CD4-positive, alpha-beta memory T cell (primary cell): Measurements from ENCODE around the gene HBM. TPM values are rescaled to one million over a fixed set of nuclear protein-coding genes. Genes with fewer than 3 reads are reported as not detected.
"Not testable (repeated sequence)": the region's sequence is repeated elsewhere in the genome, so short reads cannot be mapped to it uniquely, and the experiment has no call there.

Source experiments
- CTCF ChIA-PET: fragments of 350-600 bp; sonication (Branson Sonifier 250); formaldehyde crosslinking; loops from one replicate; lab custom pipeline; 2021; ENCODE audit warnings: inconsistent platforms; ENCODE audit not compliant: partially characterized antibody; lab: Charles Lee
- POLR2A ChIA-PET: fragments of 350-600 bp; sonication (Branson Sonifier 250); formaldehyde crosslinking; loops from one replicate; lab custom pipeline; 2021; ENCODE audit not compliant: partially characterized antibody; lab: Charles Lee
- DNase-seq, 5 donors: peaks; one replicate each; pipeline versions ENCODE4 v3.0.0 to v3.0.0-alpha.2; 2020 to 2022; ENCODE audit warnings: mixed read lengths in 1 of 5
- H3K27ac ChIP-seq: one replicate; pipeline ENCODE4 v1.7.0; 2013; ENCODE audit warnings: low read depth, low read length
- H3K27me3 ChIP-seq: 2 replicates; pipeline ENCODE4 v1.7.0; 2013; ENCODE audit warnings: mild to moderate bottlenecking, low read length, moderate library complexity; ENCODE audit not compliant: insufficient read depth
- H3K36me3 ChIP-seq: 2 replicates; pipeline ENCODE4 v1.7.0; 2013; ENCODE audit warnings: mild to moderate bottlenecking, low read length, moderate library complexity; ENCODE audit not compliant: insufficient read depth
- H3K4me1 ChIP-seq: 2 replicates; pipeline ENCODE4 v1.7.0; 2013; ENCODE audit warnings: mild to moderate bottlenecking, low read length, moderate library complexity; ENCODE audit not compliant: insufficient read depth
- H3K4me3 ChIP-seq, 2 donors: one replicate each; pipeline ENCODE4 v1.7.0; 2013; ENCODE audit warnings: low read length in 2 of 2, mild to moderate bottlenecking in 1 of 2
- H3K9me3 ChIP-seq, 2 donors: one replicate each; pipeline ENCODE4 v1.7.0; 2013; ENCODE audit warnings: low read length in 2 of 2, control low read depth in 1 of 2; ENCODE audit not compliant: control insufficient read depth in 1 of 2
- H3K27ac Mint-ChIP-seq, 7 donors: one replicate each; pipeline ENCODE4 v1.8.0; 2020 to 2021; ENCODE audit warnings: mixed read lengths in 7 of 7, mild to moderate bottlenecking in 6 of 7, inconsistent platforms in 3 of 7, moderate library complexity in 3 of 7
- H3K27me3 Mint-ChIP-seq, 2 donors: one replicate each; pipeline ENCODE4 v1.8.0; 2020 to 2021; ENCODE audit warnings: mixed read lengths in 2 of 2
- H3K36me3 Mint-ChIP-seq, 2 donors: one replicate each; pipeline ENCODE4 v1.8.0; 2020 to 2021; ENCODE audit warnings: mixed read lengths in 2 of 2, inconsistent platforms in 1 of 2, mild to moderate bottlenecking in 1 of 2
- H3K4me1 Mint-ChIP-seq, 4 donors: one replicate each; pipeline ENCODE4 v1.8.0; 2020 to 2021; ENCODE audit warnings: mixed read lengths in 4 of 4, mild to moderate bottlenecking in 1 of 4
- H3K4me3 Mint-ChIP-seq, 8 donors: one replicate each; pipeline ENCODE4 v1.8.0; 2020 to 2021; ENCODE audit warnings: mixed read lengths in 8 of 8, mild to moderate bottlenecking in 7 of 8, moderate library complexity in 6 of 8, inconsistent platforms in 3 of 8
- H3K9me3 Mint-ChIP-seq, 8 donors: one replicate each; pipeline ENCODE4 v1.8.0; 2020 to 2021; ENCODE audit warnings: mixed read lengths in 8 of 8, mild to moderate bottlenecking in 5 of 8, inconsistent platforms in 3 of 8, moderate library complexity in 1 of 8
- intact Hi-C: fragments of 100-400 bp; cut with micrococcal nuclease; formaldehyde crosslinking; loops from one replicate; pipeline ENCODE4 v1.15.1; 2023
- polyA plus RNA-seq, 2 donors: library from polyadenylated mRNA; unstranded; fragments of 300-500 nt; fragmentation: Illumina TruSeq; gene quantifications; one replicate each; pipeline ENCODE4 v1.2.3, GENCODE V29; 2021
- total RNA-seq, 2 experiments: library from RNA; stranded (reverse); gene quantifications; one replicate each; pipeline ENCODE4 v1.2.3, GENCODE V29; 2021

The HBM gene
- total and polyA plus RNA-seq, 4 experiments from 2014 or later, result not detected

DNA sequence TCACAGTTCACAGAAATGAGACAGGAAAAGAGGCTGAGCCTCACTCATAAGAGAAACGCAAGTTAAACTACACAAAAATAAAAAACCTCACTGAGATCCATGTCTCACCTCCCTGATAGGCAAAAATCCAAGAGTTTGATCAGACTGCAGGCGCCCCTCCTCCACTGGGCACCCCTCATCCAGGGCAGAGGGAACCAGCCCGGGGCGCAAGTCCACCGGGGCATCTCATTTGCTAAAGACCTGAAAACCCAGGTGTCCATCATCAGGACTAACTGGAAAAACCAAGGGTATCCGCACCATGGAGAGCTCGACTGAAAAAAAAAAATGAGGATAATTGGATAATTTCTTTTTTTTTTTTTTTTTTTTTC, 10.8 kb upstream of the HBM start:
- H3K36me3 ChIP-seq, result no peaks in the 10 kb centered on the region
- no peak for DNase-seq
- peak overlapping the region in 2 of 7 donors; percentile 13 to 35 for H3K27ac Mint-ChIP-seq
- ChIA-PET CTCF (no interaction called here), POLR2A (interaction anchor here (0.5 kb wide), 1 partner anchor 13 kb away, joined by 4 read pairs; no protein-coding TSS in a partner anchor)
- peak overlapping the region; percentile 42 to 85 (median 78) for H3K4me3 Mint-ChIP-seq
- no peaks in the 10 kb centered on the region for H3K36me3 Mint-ChIP-seq
- peaks cover 26 to 27% of the 10 kb centered on the region in 2 donors for H3K27me3 Mint-ChIP-seq
- no peak overlapping the region for H3K27ac ChIP-seq
- H3K4me3 ChIP-seq, result no peak overlapping the region
- H3K9me3 Mint-ChIP-seq, result peaks cover 0 to 2% (median 0%) of the 10 kb centered on the region in 8 donors
- no peaks in the 10 kb centered on the region for H3K9me3 ChIP-seq
- peaks cover 7% of the 10 kb centered on the region for H3K27me3 ChIP-seq
- peaks cover 9% of the 10 kb centered on the region for H3K4me1 ChIP-seq
- intact Hi-C loops, result no loop called here
- peaks cover 3 to 8% (median 6%) of the 10 kb centered on the region in 4 donors for H3K4me1 Mint-ChIP-seq

DNA sequence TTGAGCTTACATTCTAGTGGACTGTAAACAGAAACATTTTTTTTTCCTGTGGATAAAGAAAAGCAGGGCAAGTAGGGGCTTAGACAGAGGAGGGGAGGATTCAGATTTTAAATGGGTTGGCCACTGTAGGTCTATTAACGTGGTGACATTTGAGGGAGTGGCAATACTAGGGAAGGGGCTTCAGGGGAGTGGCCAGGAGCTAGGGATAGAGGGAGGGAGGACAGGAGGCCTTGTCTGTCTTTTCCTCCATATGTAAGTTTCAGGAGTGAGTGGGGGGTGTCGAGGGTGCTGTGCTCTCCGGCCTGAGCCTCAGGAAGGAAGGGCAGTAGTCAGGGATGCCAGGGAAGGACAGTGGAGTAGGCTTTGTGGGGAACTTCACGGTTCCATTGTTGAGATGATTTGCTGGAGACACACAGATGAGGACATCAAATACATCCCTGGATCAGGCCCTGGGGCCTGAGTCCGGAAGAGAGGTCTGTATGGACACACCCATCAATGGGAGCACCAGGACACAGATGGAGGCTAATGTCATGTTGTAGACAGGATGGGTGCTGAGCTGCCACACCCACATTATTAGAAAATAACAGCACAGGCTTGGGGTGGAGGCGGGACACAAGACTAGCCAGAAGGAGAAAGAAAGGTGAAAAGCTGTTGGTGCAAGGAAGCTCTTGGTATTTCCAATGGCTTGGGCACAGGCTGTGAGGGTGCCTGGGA, 6.5 kb upstream of the HBM start:
- peaks cover 8% of the 10 kb centered on the region for H3K4me1 ChIP-seq
- POLR2A ChIA-PET, result interaction anchor here (0.7 kb wide), 1 partner anchor 8 kb away, joined by 5 read pairs; no protein-coding TSS in a partner anchor
- H3K9me3 ChIP-seq, result no peaks in the 10 kb centered on the region
- Mint-ChIP-seq H3K4me3 (no peak overlapping the region), H3K27me3 (peaks cover 25 to 32% of the 10 kb centered on the region in 2 donors), H3K4me1 (peaks cover 3 to 8% (median 6%) of the 10 kb centered on the region in 4 donors), H3K27ac (no peak overlapping the region), H3K9me3 (peaks cover 0 to 1% (median 0%) of the 10 kb centered on the region in 8 donors), H3K36me3 (no peaks in the 10 kb centered on the region)
- no peaks in the 10 kb centered on the region for H3K36me3 ChIP-seq
- DNase-seq, result no peak
- H3K4me3 ChIP-seq, result no peak overlapping the region
- CTCF ChIA-PET, result no interaction called here
- H3K27ac ChIP-seq, result no peak overlapping the region
- intact Hi-C loops, result no loop called here
- H3K27me3 ChIP-seq, result peaks cover 7% of the 10 kb centered on the region

- H3K27ac ChIP-seq, H3K4me1 ChIP-seq, H3K36me3 Mint-ChIP-seq, H3K4me3 Mint-ChIP-seq, CTCF ChIA-PET, POLR2A ChIA-PET, H3K27ac Mint-ChIP-seq, H3K4me1 Mint-ChIP-seq, H3K27me3 ChIP-seq, H3K4me3 ChIP-seq, H3K9me3 Mint-ChIP-seq, H3K9me3 ChIP-seq, DNase-seq, H3K36me3 ChIP-seq, intact Hi-C loops: not testable (repeated sequence)
- H3K27me3 Mint-ChIP-seq, result peaks cover 20 to 26% of the 10 kb centered on the region in 2 donors
These were observed 5.5 kb upstream of the HBM start for GRCh38 chr16:160242-160641.

- DNase-seq, result no peak
- H3K27ac ChIP-seq, result no peak overlapping the region
- peaks cover 5% of the 10 kb centered on the region for H3K27me3 ChIP-seq
- peaks cover 0 to 1% (median 0%) of the 10 kb centered on the region in 8 donors for H3K9me3 Mint-ChIP-seq
- no peaks in the 10 kb centered on the region for H3K36me3 ChIP-seq
- H3K36me3 Mint-ChIP-seq, result no peaks in the 10 kb centered on the region
- H3K9me3 ChIP-seq, result no peaks in the 10 kb centered on the region
- ChIA-PET POLR2A (no interaction called here), CTCF (no interaction called here)
- peaks cover 0 to 7% (median 3%) of the 10 kb centered on the region in 4 donors for H3K4me1 Mint-ChIP-seq
- no peak overlapping the region for H3K4me3 ChIP-seq
- peaks cover 9% of the 10 kb centered on the region for H3K4me1 ChIP-seq
- no peak overlapping the region for H3K27ac Mint-ChIP-seq
- H3K27me3 Mint-ChIP-seq, result peaks cover 21 to 26% of the 10 kb centered on the region in 2 donors
- H3K4me3 Mint-ChIP-seq, result no peak overlapping the region
- intact Hi-C loops, result no loop called here
These were observed 5.0 kb upstream of the HBM start for GRCh38 chr16:160691-161190.

GRCh38 chr16:162271-162991, 3.3 kb upstream of the HBM start:
- H3K4me3 Mint-ChIP-seq, result no peak overlapping the region
- H3K36me3 Mint-ChIP-seq, result no peaks in the 10 kb centered on the region
- Histone ChIP-seq H3K9me3 (no peaks in the 10 kb centered on the region), H3K27ac (no peak overlapping the region), H3K4me1 (peaks cover 22% of the 10 kb centered on the region), H3K36me3 (no peaks in the 10 kb centered on the region), H3K27me3 (peaks cover 15% of the 10 kb centered on the region), H3K4me3 (no peak overlapping the region)
- CTCF ChIA-PET, result no interaction called here
- peaks cover 0 to 1% (median 0%) of the 10 kb centered on the region in 8 donors for H3K9me3 Mint-ChIP-seq
- peaks cover 27 to 30% of the 10 kb centered on the region in 2 donors for H3K27me3 Mint-ChIP-seq
- no peak overlapping the region for H3K27ac Mint-ChIP-seq
- DNase-seq, result no peak
- intact Hi-C loops, result no loop called here
- peaks cover 1 to 9% (median 4%) of the 10 kb centered on the region in 4 donors for H3K4me1 Mint-ChIP-seq
- POLR2A ChIA-PET, result no interaction called here

DNA sequence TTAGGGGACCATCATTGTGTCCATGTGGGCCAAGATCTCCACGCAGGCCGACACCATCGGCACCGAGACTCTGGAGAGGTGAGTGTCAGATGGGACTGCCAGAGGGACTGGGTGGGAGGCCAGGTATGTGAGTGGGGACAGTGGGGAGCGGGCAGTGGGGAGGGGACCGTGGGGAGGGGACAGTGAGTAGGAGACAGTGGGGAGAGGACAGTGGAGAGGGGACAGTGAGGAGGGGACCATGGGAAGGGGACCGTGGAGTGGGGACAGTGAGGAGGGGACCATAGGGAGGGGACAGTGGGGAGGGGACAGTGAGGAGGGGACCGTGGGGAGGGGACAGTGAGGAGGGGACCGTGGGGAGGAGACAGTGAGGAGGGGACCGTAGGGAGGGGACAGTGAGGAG, 2.6 kb upstream of the HBM start:
- H3K9me3 ChIP-seq, intact Hi-C loops, POLR2A ChIA-PET, DNase-seq, H3K4me3 ChIP-seq, H3K36me3 Mint-ChIP-seq, H3K4me1 Mint-ChIP-seq, H3K4me3 Mint-ChIP-seq, H3K9me3 Mint-ChIP-seq, H3K27ac Mint-ChIP-seq, H3K27ac ChIP-seq, H3K36me3 ChIP-seq, CTCF ChIA-PET: not testable (repeated sequence)
- peaks cover 28 to 32% of the 10 kb centered on the region in 2 donors for H3K27me3 Mint-ChIP-seq
- Histone ChIP-seq H3K4me1 (peaks cover 22% of the 10 kb centered on the region), H3K27me3 (peaks cover 22% of the 10 kb centered on the region)

- H3K9me3 Mint-ChIP-seq, H3K4me3 ChIP-seq, H3K36me3 Mint-ChIP-seq, H3K27ac Mint-ChIP-seq, H3K27ac ChIP-seq, DNase-seq, H3K36me3 ChIP-seq, H3K9me3 ChIP-seq, intact Hi-C loops, POLR2A ChIA-PET, CTCF ChIA-PET: not testable (repeated sequence)
- H3K27me3 Mint-ChIP-seq, result peaks cover 30 to 37% of the 10 kb centered on the region in 2 donors
- peak overlapping the region in 1 of 8 donors; percentile 51 for H3K4me3 Mint-ChIP-seq
- H3K4me1 Mint-ChIP-seq, result peaks cover 1 to 13% (median 5%) of the 10 kb centered on the region in 4 donors
- peaks cover 22% of the 10 kb centered on the region for H3K4me1 ChIP-seq
- peaks cover 28% of the 10 kb centered on the region for H3K27me3 ChIP-seq
These were observed 2.1 kb upstream of the HBM start for GRCh38 chr16:163696-164095.
